ENCODE measurements around the gene PDZRN4. TPM values are rescaled to one million over a fixed set of nuclear protein-coding genes. Genes with fewer than 3 reads are reported as not detected.

Gene PDZRN4
- polyA plus RNA-seq, 3 donors: not detected

- WGBS (ENCODE audit: insufficient coverage): no CpG with 5 or more reads among the region's 1 CpG
- H3K36me3 ChIP-seq (replicated peaks in 1 of 2; ENCODE audit: control insufficient read depth in 1 of 2, insufficient read depth in 2 of 2, low read length in 2 of 2): no peaks in the 10 kb centered on the region
- no peak overlapping the region for H2AFZ ChIP-seq (ENCODE audit: insufficient read depth, low read depth, low read length, poor library complexity, severe bottlenecking)
- H3K4me1 ChIP-seq (ENCODE audit: control insufficient read depth in 1 of 2, insufficient read depth in 2 of 2, low read length in 2 of 2): no peaks in the 10 kb centered on the region
- H3K27ac ChIP-seq (ENCODE audit: low read depth in 1 of 2, low read length in 2 of 2): no peak overlapping the region
- no peak for DNase-seq
- H4K20me1 ChIP-seq (ENCODE audit: insufficient read depth, low read length): no peaks in the 10 kb centered on the region
- no peaks in the 10 kb centered on the region for H3K79me2 ChIP-seq (ENCODE audit: insufficient read depth, low read length)
- Mint-ChIP-seq H3K27me3 (ENCODE audit: low read depth in 3 of 3) (no peaks in the 10 kb centered on the region), H3K36me3 (no peaks in the 10 kb centered on the region), H3K9me3 (peaks cover 0 to 5% (median 2%) of the 10 kb centered on the region in 7 donors), H3K4me3 (no peak overlapping the region), H3K4me1 (peaks cover 7% of the 10 kb centered on the region), H3K27ac (no peak overlapping the region)
- no peaks in the 10 kb centered on the region for H3K27me3 ChIP-seq (ENCODE audit: control insufficient read depth in 2 of 2, insufficient read depth in 2 of 2, low read length in 2 of 2)
- H3K9me3 ChIP-seq (replicated peaks in 1 of 2; ENCODE audit: control insufficient read depth in 1 of 2, insufficient read depth in 1 of 2, low read length in 2 of 2): no peaks in the 10 kb centered on the region
- H3K4me2 ChIP-seq (replicated peaks; ENCODE audit: extremely low read depth, low read length, poor library complexity, severe bottlenecking): no peak overlapping the region
- H3K4me3 ChIP-seq (replicated peaks in 1 of 3; ENCODE audit: low read depth in 2 of 3, low read length in 3 of 3): no peak overlapping the region
- H3K9ac ChIP-seq (ENCODE audit: insufficient read depth, low read length, poor library complexity, severe bottlenecking): no peak overlapping the region
- intact Hi-C loops (cut with micrococcal nuclease): no loop called here
- TF ChIP-seq CTCF (IDR thresholded peaks at IDR 0.05): no peak
Measured at GRCh38 chr12:41473441-41473840, 285.3 kb downstream of the PDZRN4 start.

- Histone ChIP-seq H3K79me2 (ENCODE audit: insufficient read depth, low read length) (no peaks in the 10 kb centered on the region), H3K36me3 (replicated peaks in 1 of 2; ENCODE audit: control insufficient read depth in 1 of 2, insufficient read depth in 2 of 2, low read length in 2 of 2) (no peaks in the 10 kb centered on the region), H3K27me3 (ENCODE audit: control insufficient read depth in 2 of 2, insufficient read depth in 2 of 2, low read length in 2 of 2) (no peaks in the 10 kb centered on the region), H3K27ac (ENCODE audit: low read depth in 1 of 2, low read length in 2 of 2) (no peak overlapping the region), H2AFZ (ENCODE audit: insufficient read depth, low read depth, low read length, poor library complexity, severe bottlenecking) (no peak overlapping the region), H3K9ac (ENCODE audit: insufficient read depth, low read length, poor library complexity, severe bottlenecking) (no peak overlapping the region), H3K4me1 (ENCODE audit: control insufficient read depth in 1 of 2, insufficient read depth in 2 of 2, low read length in 2 of 2) (no peaks in the 10 kb centered on the region), H3K4me2 (replicated peaks; ENCODE audit: extremely low read depth, low read length, poor library complexity, severe bottlenecking) (no peak overlapping the region), H4K20me1 (ENCODE audit: insufficient read depth, low read length) (no peaks in the 10 kb centered on the region), H3K4me3 (replicated peaks in 1 of 3; ENCODE audit: low read depth in 2 of 3, low read length in 3 of 3) (no peak overlapping the region), H3K9me3 (replicated peaks in 1 of 2; ENCODE audit: control insufficient read depth in 1 of 2, insufficient read depth in 1 of 2, low read length in 2 of 2) (no peaks in the 10 kb centered on the region)
- no peak for TF ChIP-seq CTCF (IDR thresholded peaks at IDR 0.05)
- Mint-ChIP-seq H3K4me3 (no peak overlapping the region), H3K9me3 (peaks cover 0 to 5% (median 2%) of the 10 kb centered on the region in 7 donors), H3K27me3 (ENCODE audit: low read depth in 3 of 3) (no peaks in the 10 kb centered on the region), H3K27ac (no peak overlapping the region), H3K4me1 (peaks cover 1% of the 10 kb centered on the region), H3K36me3 (no peaks in the 10 kb centered on the region)
- DNase-seq: no peak
- intact Hi-C loops (cut with micrococcal nuclease): no loop called here
- WGBS (ENCODE audit: insufficient coverage): no CpG with 5 or more reads among the region's 1 CpG
Measured at GRCh38 chr12:41474001-41474400, 285.9 kb downstream of the PDZRN4 start.

Data from CD14-positive monocyte (primary cell).